Measurements from ENCODE around the gene ADK. TPM values are rescaled to one million over a fixed set of nuclear protein-coding genes. Genes with fewer than 3 reads are reported as not detected.

Gene ADK
- total and polyA plus RNA-seq, 11 donors: 20.8 to 55.5 (median 39.8) TPM

DNA sequence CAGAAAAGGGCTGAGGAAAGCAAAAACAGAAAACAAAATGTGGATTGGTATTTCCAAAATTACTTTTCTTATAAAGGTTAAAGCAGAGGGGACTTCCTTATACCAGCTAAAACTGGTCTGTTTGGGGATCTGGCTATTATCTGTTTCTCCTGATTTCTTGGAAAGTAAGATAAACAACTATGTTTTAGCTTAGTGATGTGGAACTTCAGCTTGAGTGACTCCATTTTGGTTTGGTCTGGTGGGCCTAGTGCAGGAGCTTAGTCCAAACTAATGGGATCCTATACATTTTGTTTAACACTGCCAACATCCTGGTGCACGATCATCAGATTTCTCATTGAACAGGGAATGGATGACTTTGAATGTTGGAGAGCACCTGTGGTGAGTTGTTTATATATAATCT lies 283.5 kb downstream of the ADK start:
- Histone ChIP-seq H3K4me1 (peaks cover 0 to 8% (median 2%) of the 10 kb centered on the region in 12 donors), H3K27me3 (no peaks in the 10 kb centered on the region), H3K36me3 (no peaks in the 10 kb centered on the region), H3K9me3 (no peaks in the 10 kb centered on the region), H3K27ac (no peak overlapping the region), H3K4me3 (no peak overlapping the region)
- intact Hi-C loops (cut with DNase I): loop anchor here in 1 of 10 donors (10.0 kb wide), 1 partner anchor 670 kb away; a partner anchor contains a TSS
- WGBS, 4 donors: 94 to 100% (median 96%) methylated on average over 1 of the region's 1 CpG
- DNase-seq (no peak), ATAC-seq (no peak)
- TF ChIP-seq POLR2A (IDR thresholded peaks at IDR 0.05) (no peak), CTCF (IDR thresholded peaks at IDR 0.05) (no peak)

- Histone ChIP-seq H3K27ac (no peak overlapping the region), H3K36me3 (no peaks in the 10 kb centered on the region), H3K27me3 (no peaks in the 10 kb centered on the region), H3K4me1 (peaks cover 0 to 8% (median 2%) of the 10 kb centered on the region in 12 donors), H3K9me3 (no peaks in the 10 kb centered on the region), H3K4me3 (no peak overlapping the region)
- intact Hi-C loops (cut with DNase I): loop anchor here in 1 of 10 donors (10.0 kb wide), 1 partner anchor 668 kb away; a partner anchor contains a TSS
- no peak for DNase-seq
- no peak for ATAC-seq
- TF ChIP-seq CTCF (IDR thresholded peaks at IDR 0.05) (no peak), POLR2A (IDR thresholded peaks at IDR 0.05) (no peak)
- WGBS, 4 donors: 94 to 96% (median 95%) methylated on average over 3 of the region's 3 CpGs
Observed at GRCh38 chr10:74436523-74437170, 285.6 kb downstream of the ADK start.

GRCh38 chr10:74437822-74438221 lies 286.8 kb downstream of the ADK start:
- intact Hi-C loops (cut with DNase I): loop anchor here in 1 of 10 donors (10.0 kb wide), 1 partner anchor 667 kb away; a partner anchor contains a TSS
- ATAC-seq (peak in 2 of 4 donors; percentile 50 to 57), DNase-seq (no peak)
- H3K9me3 ChIP-seq: no peaks in the 10 kb centered on the region
- H3K4me1 ChIP-seq: peaks cover 0 to 8% (median 2%) of the 10 kb centered on the region in 12 donors
- H3K27ac ChIP-seq: no peak overlapping the region
- no peaks in the 10 kb centered on the region for H3K36me3 ChIP-seq
- TF ChIP-seq POLR2A (IDR thresholded peaks at IDR 0.05): no peak
- TF ChIP-seq CTCF (IDR thresholded peaks at IDR 0.05): no peak
- no peak overlapping the region for H3K4me3 ChIP-seq
- H3K27me3 ChIP-seq: no peaks in the 10 kb centered on the region

DNA sequence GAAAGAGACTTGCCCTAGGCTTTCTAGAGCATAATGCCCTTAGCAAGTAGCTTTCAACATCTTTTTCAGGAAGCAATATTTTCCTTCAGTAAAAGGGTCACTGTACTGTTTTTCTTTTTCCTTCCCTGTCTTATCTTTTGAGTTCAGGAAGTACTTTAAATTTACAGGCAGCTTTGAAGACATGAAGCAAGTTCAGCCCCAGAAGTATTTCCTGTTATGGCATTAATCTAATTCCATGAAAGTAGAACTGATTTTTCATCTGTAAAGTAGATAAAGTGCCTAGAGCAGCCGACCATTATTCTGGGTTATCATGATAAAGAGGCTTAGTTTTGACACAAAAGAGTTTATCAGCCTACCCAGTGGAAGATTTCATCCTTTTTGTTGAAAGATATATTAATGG lies 288.2 kb downstream of the ADK start:
- 21 to 46% (median 26%) methylated on average over 1 of the region's 1 CpG for WGBS, 4 donors
- Histone ChIP-seq H3K36me3 (no peaks in the 10 kb centered on the region), H3K4me3 (no peak overlapping the region), H3K9me3 (no peaks in the 10 kb centered on the region), H3K4me1 (peaks cover 0 to 8% (median 0%) of the 10 kb centered on the region in 12 donors), H3K27me3 (no peaks in the 10 kb centered on the region), H3K27ac (no peak overlapping the region)
- TF ChIP-seq POLR2A (IDR thresholded peaks at IDR 0.05): no peak
- no peak for TF ChIP-seq CTCF (IDR thresholded peaks at IDR 0.05)
- no peak for ATAC-seq
- intact Hi-C loops (cut with DNase I): loop anchor here in 1 of 10 donors (10.0 kb wide), 1 partner anchor 666 kb away; a partner anchor contains a TSS
- no peak for DNase-seq

Data from heart left ventricle (tissue), 16 donors.